Kidney tubule cell (primary cell): Measurements from ENCODE around the gene CCDC17.

ENCODE experiments used
- DNase-seq: peaks from one replicate; pipeline ENCODE4 v3.0.0-alpha.2; 2018; ENCODE audit warnings: low spot score

CCDC17 gene

DNA sequence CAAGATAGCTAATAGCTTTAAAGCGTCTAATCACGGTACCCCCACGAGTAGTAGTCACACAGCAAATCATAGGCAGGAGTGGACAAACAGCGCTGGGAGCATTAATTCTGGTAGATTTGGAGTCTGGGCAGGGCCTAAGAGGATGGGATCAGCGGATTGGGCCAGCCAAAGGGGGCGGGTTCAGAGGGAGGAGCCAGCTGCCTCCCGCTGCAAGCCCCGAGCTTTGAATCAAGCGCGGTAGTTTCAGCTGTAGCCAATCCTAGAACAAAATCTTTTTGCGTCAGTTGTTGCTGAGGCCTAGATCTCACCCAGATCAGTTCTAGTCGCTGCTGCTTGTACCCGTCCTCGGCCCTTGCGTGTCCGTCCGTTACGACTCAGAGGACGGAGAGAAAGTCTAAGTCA lies 40.6 kb downstream of the CCDC17 start:
- peak; percentile 98 for DNase-seq

DNA sequence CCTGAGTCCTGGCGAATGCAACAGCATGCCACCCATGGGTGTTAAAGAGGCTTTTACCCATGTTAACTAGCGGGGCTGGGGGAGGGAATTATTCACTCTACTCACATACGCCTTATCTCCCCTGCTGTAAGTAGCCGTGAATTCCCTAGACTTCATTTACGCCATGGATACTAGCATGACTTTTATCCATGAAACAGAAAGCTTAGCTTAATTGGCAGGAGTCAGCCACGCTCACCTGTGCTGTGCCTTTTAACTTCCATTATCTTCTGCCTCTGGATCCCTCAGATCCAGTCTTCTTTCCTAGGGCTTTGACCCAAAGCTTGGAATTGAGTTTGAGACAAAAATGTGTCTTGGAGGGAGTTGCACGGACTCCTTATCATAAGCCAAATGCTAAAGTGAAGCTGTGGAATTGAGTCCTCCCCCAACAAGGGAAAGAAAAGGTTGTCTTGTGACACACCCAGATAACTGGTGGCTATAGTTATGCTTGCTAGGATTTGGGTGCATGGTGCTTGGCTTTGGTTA lies 49.7 kb downstream of the CCDC17 start:
- DNase-seq: no peak

DNA sequence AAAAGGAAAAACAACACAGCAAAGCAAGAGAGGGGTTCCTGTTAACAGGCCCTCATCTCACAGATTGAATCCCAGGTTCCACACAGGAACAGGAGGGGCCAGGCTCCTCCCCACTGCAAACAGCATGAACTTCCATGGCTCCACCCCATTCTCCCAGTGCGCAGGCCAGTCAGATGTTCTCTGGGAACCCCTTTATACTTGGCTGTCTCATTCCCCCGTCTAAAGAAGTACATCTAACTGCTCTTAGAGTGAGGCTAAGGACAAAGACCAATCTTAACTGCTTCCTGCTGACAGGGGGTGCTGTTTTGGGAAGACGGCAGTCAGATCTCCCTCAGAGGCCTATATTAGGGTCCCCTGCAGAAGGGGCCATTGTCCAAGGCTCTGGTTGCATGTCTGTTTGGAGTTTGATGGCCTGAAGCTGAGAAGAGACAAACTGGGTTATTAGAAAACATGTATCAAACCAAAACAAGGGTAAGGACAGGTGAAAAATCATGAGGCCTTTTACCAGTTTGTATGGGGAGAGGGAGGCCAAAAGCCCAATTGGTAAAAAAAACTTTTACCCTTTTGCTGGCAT lies 50.5 kb downstream of the CCDC17 start:
- no peak for DNase-seq

DNA sequence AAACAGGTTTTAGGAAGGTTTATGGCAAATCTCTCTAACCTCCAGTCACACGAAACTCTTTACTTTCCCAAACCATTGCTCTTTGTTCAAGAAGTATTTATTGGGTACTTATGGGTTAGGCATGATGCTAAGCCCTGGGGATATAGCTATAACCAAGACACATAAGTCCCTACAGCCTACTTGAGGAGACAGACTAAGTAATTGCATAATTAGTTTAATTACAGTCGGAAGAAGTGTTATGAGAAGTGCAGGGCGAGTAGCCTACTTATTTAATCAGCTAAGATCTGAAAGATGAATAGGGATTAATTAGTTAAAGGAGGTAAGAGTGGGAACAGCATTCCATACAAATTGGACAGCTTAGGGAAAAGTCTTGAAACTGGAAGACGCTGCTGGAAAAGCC lies 53.2 kb downstream of the CCDC17 start:
- no peak for DNase-seq
